Subcutaneous abdominal adipose tissue (tissue), 5 donors: Measurements from ENCODE around the gene AACS.

ENCODE experiments used
- H3K27ac ChIP-seq: one replicate; pipeline ENCODE4 v1.7.0; 2013; ENCODE audit warnings: low read depth, mild to moderate bottlenecking, inconsistent platforms, low read length, moderate library complexity
- H3K27me3 ChIP-seq, 5 donors: one replicate each; pipeline ENCODE4 v1.7.0; 2013; ENCODE audit warnings: low read length in 5 of 5, inconsistent platforms in 1 of 5; ENCODE audit not compliant: control insufficient read depth in 5 of 5, insufficient read depth in 4 of 5
- H3K36me3 ChIP-seq, 5 donors: one replicate each; pipeline ENCODE4 v1.7.0; 2013; ENCODE audit warnings: low read length in 5 of 5; ENCODE audit not compliant: control insufficient read depth in 5 of 5, insufficient read depth in 5 of 5
- H3K4me1 ChIP-seq, 5 donors: one replicate each; pipeline ENCODE4 v1.7.0; 2013; ENCODE audit warnings: low read length in 5 of 5, mild to moderate bottlenecking in 3 of 5, moderate library complexity in 1 of 5; ENCODE audit not compliant: control insufficient read depth in 5 of 5, insufficient read depth in 5 of 5
- H3K4me3 ChIP-seq, 5 donors: one replicate each; pipeline ENCODE4 v1.7.0; 2013; ENCODE audit warnings: low read length in 5 of 5, low read depth in 1 of 5
- H3K9ac ChIP-seq, 5 donors: one replicate each; pipeline ENCODE4 v1.7.0; 2013; ENCODE audit warnings: low read length in 5 of 5, mild to moderate bottlenecking in 4 of 5, moderate library complexity in 3 of 5
- H3K9me3 ChIP-seq, 5 donors: one replicate each; pipeline ENCODE4 v1.7.0; 2013; ENCODE audit warnings: low read length in 5 of 5; ENCODE audit not compliant: control insufficient read depth in 5 of 5
- donor health status: healthy.
- donor health status: healthy.
- donor health status: healthy.
- donor health status: healthy.
- donor health status: healthy.

AACS gene

DNA sequence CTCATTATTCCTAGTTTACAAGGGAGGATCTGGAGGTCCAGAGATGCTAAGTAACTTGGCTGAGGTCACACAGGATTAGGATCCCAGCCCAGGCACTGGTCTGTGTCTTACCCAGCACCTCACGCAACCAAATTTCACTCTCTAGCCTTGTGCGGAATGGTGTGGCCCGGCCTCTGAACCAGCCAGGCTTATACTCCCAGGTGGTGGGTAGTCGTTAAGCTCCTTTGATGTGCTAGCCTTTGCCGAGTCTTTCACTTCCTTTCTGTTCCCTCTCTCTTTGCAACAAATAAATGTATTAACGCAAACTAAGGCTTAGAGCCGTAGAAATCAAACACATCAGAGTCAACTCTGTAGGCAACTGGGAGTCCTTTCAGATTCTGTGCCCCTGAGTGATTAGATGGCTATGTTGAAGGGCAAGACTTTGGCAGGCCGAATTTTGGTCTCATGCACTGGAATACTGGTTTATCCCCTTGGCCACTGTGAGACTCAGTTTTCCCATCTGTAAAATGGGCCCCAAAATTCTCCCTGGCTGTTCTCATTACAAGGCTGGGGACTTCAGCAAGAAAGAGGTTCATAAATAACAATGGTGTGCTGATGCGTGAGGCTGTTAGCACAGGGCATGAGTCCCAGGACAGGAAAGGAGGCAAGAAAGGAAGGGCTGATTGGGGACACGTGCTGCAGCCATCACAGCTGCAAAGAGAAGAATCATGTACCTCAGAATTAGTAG is 126.3 kb downstream of the AACS start:
- Histone ChIP-seq H3K36me3 (no peaks in the 10 kb centered on the region), H3K27ac (no peak overlapping the region), H3K27me3 (peaks cover 31 to 69% (median 58%) of the 10 kb centered on the region in 5 donors), H3K9ac (no peak overlapping the region), H3K4me3 (no peak overlapping the region), H3K9me3 (no peaks in the 10 kb centered on the region), H3K4me1 (peaks cover 0 to 11% (median 8%) of the 10 kb centered on the region in 5 donors)

DNA sequence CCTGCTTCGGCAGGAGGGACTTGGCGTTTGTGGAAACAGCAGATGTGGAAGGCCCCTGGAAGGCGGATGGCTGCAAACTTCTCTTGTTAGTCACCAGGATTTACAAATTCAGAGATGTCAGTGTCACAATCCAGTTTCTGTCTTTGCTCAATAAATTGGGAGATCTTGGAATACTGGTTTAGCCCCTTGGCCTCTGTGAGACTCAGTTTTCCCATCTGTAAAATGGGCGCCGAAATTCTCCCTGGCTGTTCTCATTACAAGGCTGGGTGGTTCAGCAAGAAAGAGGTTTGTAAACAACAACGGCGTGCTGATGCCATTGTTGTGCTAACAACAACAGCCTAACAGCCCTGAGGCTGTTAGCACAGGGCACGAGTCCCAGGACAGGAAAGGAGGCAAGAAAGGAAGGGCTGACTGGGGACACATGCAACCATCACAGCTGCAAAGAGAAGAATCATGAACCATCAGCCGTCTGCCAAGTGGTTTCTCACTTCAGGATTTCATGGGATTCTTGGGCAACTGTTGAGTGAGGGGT is 127.5 kb downstream of the AACS start:
- Histone ChIP-seq H3K4me1 (peaks cover 0 to under 1% (median 0%) of the 10 kb centered on the region in 5 donors), H3K4me3 (no peak overlapping the region), H3K27ac (no peak overlapping the region), H3K9ac (no peak overlapping the region), H3K27me3 (peaks cover 30 to 59% (median 52%) of the 10 kb centered on the region in 5 donors), H3K36me3 (no peaks in the 10 kb centered on the region), H3K9me3 (no peaks in the 10 kb centered on the region)
